Mucosa of rectum (tissue), 2 donors: ENCODE measurements around the gene TNNT2.

Source experiments
- H3K27ac ChIP-seq, 2 donors: one replicate each; pipeline ENCODE4 v1.7.0; 2013; ENCODE audit warnings: inconsistent platforms in 2 of 2, low read depth in 2 of 2, low read length in 2 of 2
- H3K27me3 ChIP-seq, 2 donors: one replicate each; pipeline ENCODE4 v1.7.0; 2013; ENCODE audit warnings: low read length in 2 of 2; ENCODE audit not compliant: control insufficient read depth in 2 of 2, insufficient read depth in 2 of 2
- H3K36me3 ChIP-seq, 2 donors: one replicate each; pipeline ENCODE4 v1.7.0; 2013; ENCODE audit warnings: low read length in 2 of 2; ENCODE audit not compliant: control insufficient read depth in 2 of 2, insufficient read depth in 2 of 2
- H3K4me1 ChIP-seq, 2 donors: one replicate each; pipeline ENCODE4 v1.7.0; 2013; ENCODE audit warnings: low read length in 2 of 2, mild to moderate bottlenecking in 1 of 2; ENCODE audit not compliant: control insufficient read depth in 2 of 2, insufficient read depth in 2 of 2
- H3K4me3 ChIP-seq, 2 donors: one replicate each; pipeline ENCODE4 v1.7.0; 2013; ENCODE audit warnings: low read length in 2 of 2
- H3K9ac ChIP-seq, 2 donors: one replicate each; pipeline ENCODE4 v1.7.0; 2013; ENCODE audit warnings: low read length in 2 of 2, low read depth in 1 of 2, mild to moderate bottlenecking in 1 of 2
- H3K9me3 ChIP-seq, 2 donors: one replicate each; pipeline ENCODE4 v1.7.0; 2013; ENCODE audit warnings: low read length in 2 of 2; ENCODE audit not compliant: control insufficient read depth in 2 of 2
- donor health status: healthy.
- donor health status: Normal muscosa, but diverticular disease.

Gene TNNT2

DNA sequence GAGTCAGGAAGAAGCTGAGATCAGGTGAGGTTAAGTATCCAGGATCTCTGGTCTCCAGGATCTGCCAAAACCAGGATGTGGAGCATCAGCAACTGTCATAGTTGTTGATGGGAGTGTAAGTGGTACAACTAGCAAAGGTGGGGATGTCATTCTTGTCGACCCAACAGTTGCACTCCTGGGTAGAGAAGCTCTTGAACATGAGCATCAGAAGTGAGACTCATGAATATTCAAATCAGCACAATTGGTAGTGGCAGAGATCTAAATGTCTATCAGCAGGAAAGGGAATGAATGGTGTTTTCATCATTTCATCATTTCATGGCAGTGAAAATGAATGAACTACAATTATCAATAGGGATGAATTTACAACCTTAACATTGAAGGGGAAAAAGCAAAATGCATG is 25.9 kb upstream of the TNNT2 start:
- no peaks in the 10 kb centered on the region for H3K9me3 ChIP-seq
- no peaks in the 10 kb centered on the region for H3K36me3 ChIP-seq
- H3K27me3 ChIP-seq: peaks cover 3 to 6% of the 10 kb centered on the region in 2 donors
- H3K4me1 ChIP-seq: peaks cover 49 to 58% of the 10 kb centered on the region in 2 donors
- no peak overlapping the region for H3K9ac ChIP-seq
- peak overlapping the region; percentile 93 for H3K27ac ChIP-seq
- H3K4me3 ChIP-seq: no peak overlapping the region

GRCh38 chr1:201401700-201402099 is 24.2 kb upstream of the TNNT2 start:
- no peaks in the 10 kb centered on the region for H3K9me3 ChIP-seq
- no peak overlapping the region for H3K9ac ChIP-seq
- H3K4me3 ChIP-seq: no peak overlapping the region
- H3K4me1 ChIP-seq: peaks cover 46 to 60% of the 10 kb centered on the region in 2 donors
- H3K27ac ChIP-seq: no peak overlapping the region
- no peaks in the 10 kb centered on the region for H3K36me3 ChIP-seq
- peaks cover 3 to 6% of the 10 kb centered on the region in 2 donors for H3K27me3 ChIP-seq

DNA sequence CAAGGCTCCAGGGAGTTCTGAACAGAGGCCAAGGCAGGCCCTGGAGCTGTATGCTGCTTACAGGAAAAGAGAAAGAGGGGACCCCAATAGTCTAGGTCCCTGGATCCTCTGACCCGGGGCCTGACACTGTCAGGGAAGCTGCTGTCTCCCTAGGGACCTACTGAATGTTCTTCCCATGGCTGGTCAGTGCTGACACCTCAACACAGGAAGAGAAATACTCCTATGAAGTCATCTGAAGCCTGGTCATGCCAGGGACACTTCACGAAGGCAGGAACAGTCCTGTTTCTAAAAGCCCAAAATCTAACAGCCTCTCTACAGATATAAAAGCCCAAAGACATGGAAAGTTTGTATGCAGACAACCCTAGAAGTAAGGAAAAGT is 23.4 kb upstream of the TNNT2 start:
- Histone ChIP-seq H3K4me3 (peak overlapping the region in 1 of 2 donors; percentile 83), H3K36me3 (no peaks in the 10 kb centered on the region), H3K9me3 (no peaks in the 10 kb centered on the region), H3K27ac (peak overlapping the region; percentile 93 to 98), H3K27me3 (peaks cover 3 to 6% of the 10 kb centered on the region in 2 donors), H3K9ac (peak overlapping the region in 1 of 2 donors; percentile 96), H3K4me1 (peaks cover 46 to 60% of the 10 kb centered on the region in 2 donors)

DNA sequence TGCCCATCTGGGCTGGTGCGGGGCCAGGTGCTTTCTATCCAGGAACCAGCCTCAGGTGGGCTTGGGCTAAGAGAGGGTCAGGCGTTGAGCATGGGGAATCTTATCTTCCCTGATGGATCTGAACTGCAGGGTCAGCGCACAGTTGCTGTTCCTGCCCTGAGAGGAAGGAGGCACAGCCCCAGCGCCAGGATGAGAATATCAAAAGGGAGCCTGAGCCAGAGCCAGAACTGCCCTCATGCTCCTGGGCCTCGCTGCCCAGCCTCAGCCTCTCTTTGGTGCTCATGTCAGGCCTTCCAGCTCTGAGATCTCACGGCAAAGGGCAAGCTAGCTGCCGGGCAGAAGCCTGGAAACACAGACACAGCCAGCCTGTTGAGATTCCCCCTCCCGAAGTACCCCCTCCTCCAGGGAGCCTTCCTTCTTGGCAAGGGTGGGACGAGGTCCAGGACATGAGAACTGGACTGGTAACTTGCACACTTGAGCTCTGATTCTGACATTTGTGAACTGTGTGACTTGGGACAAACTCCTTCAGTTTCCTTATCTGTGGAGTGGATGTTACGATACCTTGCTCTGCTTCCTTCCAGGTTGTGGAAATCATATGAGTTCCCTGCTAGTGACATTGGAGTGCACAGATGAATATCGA is 22.9 kb upstream of the TNNT2 start:
- peak overlapping the region; percentile 82 to 83 for H3K4me3 ChIP-seq
- peak overlapping the region; percentile 93 to 98 for H3K27ac ChIP-seq
- peaks cover 3 to 6% of the 10 kb centered on the region in 2 donors for H3K27me3 ChIP-seq
- H3K9me3 ChIP-seq: no peaks in the 10 kb centered on the region
- H3K4me1 ChIP-seq: peaks cover 46 to 58% of the 10 kb centered on the region in 2 donors
- peak overlapping the region; percentile 61 to 96 for H3K9ac ChIP-seq
- H3K36me3 ChIP-seq: no peaks in the 10 kb centered on the region

DNA sequence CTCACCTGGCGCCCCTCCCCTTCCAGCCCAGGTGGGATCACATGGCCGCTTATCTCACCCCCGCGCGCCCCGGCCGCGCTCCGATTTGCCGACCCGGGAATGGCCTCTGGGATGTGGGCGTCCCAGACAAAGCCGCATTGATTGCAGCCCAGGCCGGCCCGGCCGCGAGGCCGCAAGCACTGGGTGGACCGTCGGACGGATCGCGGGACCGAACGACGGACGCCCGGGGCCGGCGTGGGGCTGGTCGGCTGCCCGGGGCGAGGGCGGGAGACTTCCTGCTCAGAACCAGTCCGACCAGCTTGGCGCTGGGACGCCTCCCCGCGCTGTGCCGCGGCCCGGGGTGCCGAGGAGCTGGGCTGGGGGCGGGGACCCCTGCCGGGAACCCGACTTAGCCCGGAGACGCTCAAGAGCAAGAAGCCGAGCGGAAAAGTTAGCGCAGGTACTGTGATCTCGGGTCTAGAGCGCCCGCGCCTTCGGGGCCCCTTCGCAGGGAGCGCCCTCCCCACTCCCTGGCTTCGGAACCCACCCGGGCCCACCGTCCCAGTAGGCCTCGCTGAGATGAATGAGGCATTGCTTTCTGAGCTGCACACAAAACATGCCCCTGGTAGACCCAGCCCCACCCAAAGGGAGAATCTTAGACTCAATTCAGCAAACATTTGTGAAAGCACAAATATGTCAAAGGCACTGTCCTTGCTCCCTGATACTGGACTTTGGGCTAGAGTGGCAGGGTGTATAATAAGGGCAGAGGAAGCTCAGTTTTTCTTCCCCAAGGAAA is 22.1 kb upstream of the TNNT2 start:
- Histone ChIP-seq H3K36me3 (no peaks in the 10 kb centered on the region), H3K4me1 (peaks cover 42 to 55% of the 10 kb centered on the region in 2 donors), H3K27ac (peak overlapping the region; percentile 93 to 98), H3K9me3 (no peaks in the 10 kb centered on the region), H3K9ac (peak overlapping the region; percentile 61 to 96), H3K27me3 (peaks cover 3 to 6% of the 10 kb centered on the region in 2 donors), H3K4me3 (peak overlapping the region; percentile 82 to 83)

GRCh38 chr1:201399018-201399351 is 21.5 kb upstream of the TNNT2 start, which contains the start of gene LAD1:
LAD1 (minus strand) TSS chr1:201399324; CDS start chr1:201399306, 18 bp downstream.
- Histone ChIP-seq H3K36me3 (no peaks in the 10 kb centered on the region), H3K9me3 (no peaks in the 10 kb centered on the region), H3K27me3 (peaks cover 3 to 6% of the 10 kb centered on the region in 2 donors), H3K9ac (peak within 1 kb of the TSS; percentile 78 to 96), H3K27ac (peak within 1 kb of the TSS; percentile 93 to 98), H3K4me3 (peak within 1 kb of the TSS; percentile 82 to 83), H3K4me1 (peaks cover 37 to 51% of the 10 kb centered on the region in 2 donors)

GRCh38 chr1:201397675-201398074 is 20.2 kb upstream of the TNNT2 start:
- peak overlapping the region; percentile 78 to 96 for H3K9ac ChIP-seq
- H3K4me1 ChIP-seq: peaks cover 32 to 44% of the 10 kb centered on the region in 2 donors
- H3K4me3 ChIP-seq: peak overlapping the region; percentile 82 to 83
- no peaks in the 10 kb centered on the region for H3K36me3 ChIP-seq
- H3K27ac ChIP-seq: peak overlapping the region; percentile 93 to 98
- H3K27me3 ChIP-seq: peaks cover 3 to 6% of the 10 kb centered on the region in 2 donors
- H3K9me3 ChIP-seq: no peaks in the 10 kb centered on the region

GRCh38 chr1:201396861-201397464 is 19.5 kb upstream of the TNNT2 start:
- H3K27ac ChIP-seq: peak overlapping the region; percentile 93 to 98
- peak overlapping the region; percentile 82 to 83 for H3K4me3 ChIP-seq
- peaks cover 0 to 5% of the 10 kb centered on the region in 2 donors for H3K36me3 ChIP-seq
- peaks cover 3 to 6% of the 10 kb centered on the region in 2 donors for H3K27me3 ChIP-seq
- H3K4me1 ChIP-seq: peaks cover 32 to 44% of the 10 kb centered on the region in 2 donors
- H3K9me3 ChIP-seq: no peaks in the 10 kb centered on the region
- H3K9ac ChIP-seq: peak overlapping the region; percentile 63 to 96

- Histone ChIP-seq H3K27me3 (peaks cover 3 to 6% of the 10 kb centered on the region in 2 donors), H3K4me1 (peaks cover 32 to 42% of the 10 kb centered on the region in 2 donors), H3K9me3 (no peaks in the 10 kb centered on the region), H3K27ac (peak overlapping the region; percentile 93 to 98), H3K9ac (peak overlapping the region in 1 of 2 donors; percentile 96), H3K4me3 (peak overlapping the region in 1 of 2 donors; percentile 55), H3K36me3 (peaks cover 0 to 6% of the 10 kb centered on the region in 2 donors)
These were observed 18.5 kb upstream of the TNNT2 start for GRCh38 chr1:201395936-201396335.

GRCh38 chr1:201394591-201394990 is 17.1 kb upstream of the TNNT2 start:
- H3K9ac ChIP-seq: no peak overlapping the region
- H3K27me3 ChIP-seq: peaks cover under 1 to 6% of the 10 kb centered on the region in 2 donors
- H3K4me3 ChIP-seq: no peak overlapping the region
- peaks cover 23 to 32% of the 10 kb centered on the region in 2 donors for H3K4me1 ChIP-seq
- H3K27ac ChIP-seq: no peak overlapping the region
- peaks cover 0 to 6% of the 10 kb centered on the region in 2 donors for H3K36me3 ChIP-seq
- no peaks in the 10 kb centered on the region for H3K9me3 ChIP-seq
